ENCODE measurements around the gene GRK5. TPM values are rescaled to one million over a fixed set of nuclear protein-coding genes. Genes with fewer than 3 reads are reported as not detected.

Gene GRK5
- polyA plus RNA-seq, 1 experiment: 20.8 TPM

DNA sequence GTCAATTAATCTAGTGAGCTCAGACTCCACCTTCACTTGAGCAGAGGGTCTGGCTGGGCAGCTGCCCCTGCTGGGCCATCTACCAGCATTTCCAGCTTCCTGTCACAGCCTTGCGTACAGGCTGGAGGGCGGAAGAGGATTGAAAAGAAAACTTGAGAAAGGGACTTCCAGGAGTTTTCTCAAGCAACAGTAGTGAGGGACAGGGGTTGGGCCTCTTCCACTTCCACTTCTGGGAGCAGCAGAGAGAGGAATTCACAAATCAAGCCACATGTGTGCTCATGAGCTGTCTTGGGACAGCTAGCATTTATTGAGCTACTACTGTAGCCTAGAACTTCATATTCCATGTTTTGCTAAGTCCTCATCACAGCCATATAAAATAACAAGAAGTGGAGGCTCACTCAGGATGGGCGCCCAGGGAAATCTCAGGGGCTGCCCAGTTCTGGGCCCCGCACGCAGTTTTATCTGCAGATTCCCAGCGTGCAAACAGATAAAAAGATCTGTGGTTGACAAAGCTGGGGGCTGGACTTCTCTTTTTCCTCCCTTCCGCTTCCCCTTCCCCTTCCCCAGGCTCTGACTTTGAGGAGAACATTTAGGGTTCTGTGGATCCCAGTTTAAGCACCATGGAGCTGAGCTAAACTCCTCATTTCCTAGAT is 199.4 kb downstream of the GRK5 start:
- ChIA-PET CTCF (interaction anchor here (1.0 to 1.9 kb wide), 5 partner anchors 8 to 208 kb away, joined by 3 to 5 read pairs (median 5); partner anchors contain the start of gene GRK5), POLR2A (no interaction called here)
- Histone ChIP-seq H3K36me3 (ENCODE audit: control insufficient read depth, insufficient read depth, low read length) (no peaks in the 10 kb centered on the region; the same call in 1 of the 2 replicates), H3K27me3 (ENCODE audit: control insufficient read depth, insufficient read depth, low read length) (no peaks in the 10 kb centered on the region), H3K4me3 (ENCODE audit: low read depth, low read length) (no peak overlapping the region)
- TF ChIP-seq, protein P1, sequence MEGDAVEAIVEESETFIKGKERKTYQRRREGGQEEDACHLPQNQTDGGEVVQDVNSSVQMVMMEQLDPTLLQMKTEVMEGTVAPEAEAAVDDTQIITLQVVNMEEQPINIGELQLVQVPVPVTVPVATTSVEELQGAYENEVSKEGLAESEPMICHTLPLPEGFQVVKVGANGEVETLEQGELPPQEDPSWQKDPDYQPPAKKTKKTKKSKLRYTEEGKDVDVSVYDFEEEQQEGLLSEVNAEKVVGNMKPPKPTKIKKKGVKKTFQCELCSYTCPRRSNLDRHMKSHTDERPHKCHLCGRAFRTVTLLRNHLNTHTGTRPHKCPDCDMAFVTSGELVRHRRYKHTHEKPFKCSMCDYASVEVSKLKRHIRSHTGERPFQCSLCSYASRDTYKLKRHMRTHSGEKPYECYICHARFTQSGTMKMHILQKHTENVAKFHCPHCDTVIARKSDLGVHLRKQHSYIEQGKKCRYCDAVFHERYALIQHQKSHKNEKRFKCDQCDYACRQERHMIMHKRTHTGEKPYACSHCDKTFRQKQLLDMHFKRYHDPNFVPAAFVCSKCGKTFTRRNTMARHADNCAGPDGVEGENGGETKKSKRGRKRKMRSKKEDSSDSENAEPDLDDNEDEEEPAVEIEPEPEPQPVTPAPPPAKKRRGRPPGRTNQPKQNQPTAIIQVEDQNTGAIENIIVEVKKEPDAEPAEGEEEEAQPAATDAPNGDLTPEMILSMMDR (IDR thresholded peaks at IDR 0.05; ENCODE audit: insufficient read depth, low read depth, low read length): no peak
- no peak for DNase-seq (ENCODE audit: low read depth)

- Histone ChIP-seq H3K4me3 (ENCODE audit: low read depth, low read length) (no peak overlapping the region), H3K36me3 (ENCODE audit: control insufficient read depth, insufficient read depth, low read length) (no peaks in the 10 kb centered on the region; the same call in 1 of the 2 replicates), H3K27me3 (ENCODE audit: control insufficient read depth, insufficient read depth, low read length) (no peaks in the 10 kb centered on the region)
- no peak for DNase-seq (ENCODE audit: low read depth)
- ChIA-PET POLR2A (no interaction called here), CTCF (interaction anchor here (1.0 to 1.5 kb wide), 3 partner anchors 198 to 208 kb away, joined by 5 read pairs; partner anchors contain the start of gene GRK5)
- TF ChIP-seq, protein P1 (IDR thresholded peaks at IDR 0.05; ENCODE audit: insufficient read depth, low read depth, low read length): no peak
Observed at GRCh38 chr10:119407254-119407777, 199.9 kb downstream of the GRK5 start.

DNA sequence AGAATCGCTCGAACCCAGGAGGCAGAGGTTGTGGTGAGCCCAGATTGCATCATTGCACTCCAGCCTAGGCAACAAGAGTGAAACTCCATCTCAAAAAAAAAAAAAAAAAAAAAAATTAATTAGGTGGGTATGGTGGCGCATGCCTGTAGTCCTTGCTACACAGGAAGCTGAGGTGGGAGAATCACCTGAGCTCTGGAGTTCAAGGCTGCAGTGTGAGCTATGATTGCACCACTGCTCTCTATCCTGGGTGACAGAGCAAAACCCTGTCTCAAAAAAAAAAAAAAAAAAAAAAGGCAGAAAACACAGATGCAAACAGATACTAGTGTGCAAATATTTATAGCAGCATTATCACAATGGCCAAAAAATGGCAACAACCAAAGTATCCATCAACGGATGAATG is 200.7 kb downstream of the GRK5 start:
- ChIA-PET CTCF (no interaction called here), POLR2A (interaction anchor here (0.6 kb wide), 1 partner anchor 9 kb away, joined by 8 read pairs; no protein-coding TSS in a partner anchor)
- TF ChIP-seq, protein P1 (IDR thresholded peaks at IDR 0.05; ENCODE audit: insufficient read depth, low read depth, low read length): no peak
- H3K36me3 ChIP-seq (ENCODE audit: control insufficient read depth, insufficient read depth, low read length): no peaks in the 10 kb centered on the region; the same call in 1 of the 2 replicates
- DNase-seq (ENCODE audit: low read depth): no peak
- H3K27me3 ChIP-seq (ENCODE audit: control insufficient read depth, insufficient read depth, low read length): no peaks in the 10 kb centered on the region
- H3K4me3 ChIP-seq (ENCODE audit: low read depth, low read length): no peak overlapping the region

- ChIA-PET POLR2A (no interaction called here), CTCF (no interaction called here)
- TF ChIP-seq, protein P1 (IDR thresholded peaks at IDR 0.05; ENCODE audit: insufficient read depth, low read depth, low read length): no peak
- Histone ChIP-seq H3K4me3 (ENCODE audit: low read depth, low read length) (no peak overlapping the region), H3K36me3 (ENCODE audit: control insufficient read depth, insufficient read depth, low read length) (no peaks in the 10 kb centered on the region; the same call in 1 of the 2 replicates), H3K27me3 (ENCODE audit: control insufficient read depth, insufficient read depth, low read length) (no peaks in the 10 kb centered on the region)
- no peak for DNase-seq (ENCODE audit: low read depth)
Observed at GRCh38 chr10:119408969-119409371, 201.6 kb downstream of the GRK5 start.

DNA sequence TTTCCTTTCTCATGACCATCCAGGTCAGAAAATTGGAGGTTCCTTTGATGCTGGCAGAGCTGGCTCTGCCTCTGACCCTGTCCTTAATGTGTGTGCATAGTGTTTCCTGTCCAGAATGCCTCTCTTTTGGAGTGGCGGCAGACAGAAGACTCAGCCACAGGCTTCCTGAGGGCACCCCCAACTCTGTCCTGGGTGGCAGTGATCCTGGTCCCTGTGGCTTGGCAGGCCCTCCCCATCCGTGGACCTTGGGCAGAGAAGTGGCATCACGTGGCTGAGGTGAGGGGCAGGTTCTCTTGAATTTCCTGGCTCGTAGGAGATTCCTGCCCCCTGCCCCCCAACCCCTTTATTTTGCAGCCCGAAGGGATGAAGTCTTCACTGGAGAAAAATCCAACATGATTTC is 202.0 kb downstream of the GRK5 start:
- Histone ChIP-seq H3K36me3 (ENCODE audit: control insufficient read depth, insufficient read depth, low read length) (no peaks in the 10 kb centered on the region; the same call in 1 of the 2 replicates), H3K27me3 (ENCODE audit: control insufficient read depth, insufficient read depth, low read length) (no peaks in the 10 kb centered on the region), H3K4me3 (ENCODE audit: low read depth, low read length) (no peak overlapping the region)
- TF ChIP-seq, protein P1 (IDR thresholded peaks at IDR 0.05; ENCODE audit: insufficient read depth, low read depth, low read length): no peak
- ChIA-PET POLR2A (no interaction called here), CTCF (no interaction called here)
- DNase-seq (ENCODE audit: low read depth): no peak

Measured in BJ (cell line).